ENCODE measurements around the gene CNKSR2.

Gene CNKSR2

GRCh38 chrX:21590012-21590776 lies 216.0 kb downstream of the CNKSR2 start:
- TF ChIP-seq ZFX (IDR thresholded peaks at IDR 0.05; ENCODE audit: borderline replicate concordance) = no peak
- TF ChIP-seq CTCF (IDR thresholded peaks at IDR 0.05) = no peak

DNA sequence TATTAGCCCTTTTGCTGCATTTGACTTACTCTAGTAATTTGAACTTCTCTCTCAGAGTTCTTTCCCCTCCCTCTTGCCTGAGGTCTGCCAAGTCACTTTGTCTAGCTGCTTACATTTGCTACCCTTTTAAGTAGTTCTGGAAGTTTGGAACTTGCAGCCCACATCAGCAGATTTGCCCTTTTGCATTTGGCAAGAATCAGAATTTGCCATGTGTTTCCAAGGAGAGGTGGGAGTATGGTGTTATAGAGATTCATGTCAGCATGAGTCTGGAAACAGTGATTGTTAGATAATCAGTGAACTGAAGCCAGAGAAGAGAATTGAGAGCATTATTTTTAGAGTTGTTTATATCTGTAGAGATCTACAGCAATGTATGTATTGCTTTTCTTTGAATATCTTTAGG lies 231.8 kb downstream of the CNKSR2 start:
- no peak overlapping the region for H3K27ac ChIP-seq
- TF ChIP-seq ZFX (IDR thresholded peaks at IDR 0.05; ENCODE audit: borderline replicate concordance) = no peak
- TF ChIP-seq CTCF (IDR thresholded peaks at IDR 0.05) = no peak

More at GRCh38 chrX:21590012-21590776, 216.0 kb downstream of the CNKSR2 start:
- no peak overlapping the region for H3K27ac ChIP-seq

DNA sequence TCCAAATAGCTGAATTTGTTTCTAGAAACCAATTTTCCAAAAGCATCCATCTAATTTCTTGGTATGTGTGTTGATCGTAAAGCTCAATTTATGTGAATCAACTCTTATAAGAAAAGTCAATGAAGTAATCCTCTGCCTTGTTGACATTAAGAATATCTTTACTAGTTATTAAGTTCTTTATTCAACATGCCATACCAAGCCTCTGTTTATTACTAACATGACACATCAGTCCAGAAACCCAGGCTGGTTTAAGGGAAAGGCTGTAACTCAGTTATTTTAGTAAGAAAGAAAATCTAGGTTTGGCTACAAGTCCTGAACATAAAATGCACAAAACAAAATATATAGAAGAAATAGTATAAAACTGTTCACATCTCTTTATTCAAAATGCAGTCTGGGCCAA lies 235.9 kb downstream of the CNKSR2 start:
- no peak for TF ChIP-seq ZFX (IDR thresholded peaks at IDR 0.05; ENCODE audit: borderline replicate concordance)
- TF ChIP-seq CTCF (IDR thresholded peaks at IDR 0.05) = no peak

DNA sequence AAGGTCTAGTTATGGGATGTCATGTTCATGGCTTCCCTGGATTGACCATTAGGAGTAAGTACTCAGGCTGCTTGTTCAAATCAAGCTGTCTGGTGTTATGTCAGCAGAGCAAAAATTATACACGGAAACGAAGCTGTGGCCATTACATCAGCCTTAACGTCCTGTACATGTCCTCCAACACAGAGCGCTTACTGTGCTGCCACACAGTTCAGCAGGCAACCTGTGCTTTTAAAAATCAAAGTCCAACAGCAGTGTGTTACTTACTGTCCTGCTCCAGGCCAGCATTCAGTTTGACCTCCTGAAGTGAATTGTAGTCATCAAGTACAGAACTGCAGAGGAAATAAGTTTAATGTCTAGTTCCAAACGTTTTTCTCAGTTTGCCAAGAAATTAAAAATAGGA lies 237.9 kb downstream of the CNKSR2 start:
- TF ChIP-seq ZFX (IDR thresholded peaks at IDR 0.05; ENCODE audit: borderline replicate concordance) = no peak
- TF ChIP-seq CTCF (IDR thresholded peaks at IDR 0.05) = no peak
- H3K27ac ChIP-seq = no peak overlapping the region

More for the DNA sequence above, 235.9 kb downstream of the CNKSR2 start:
- H3K27ac ChIP-seq = no peak overlapping the region

GRCh38 chrX:21616386-21616785 lies 242.2 kb downstream of the CNKSR2 start:
- TF ChIP-seq CTCF (IDR thresholded peaks at IDR 0.05) (no peak), ZFX (IDR thresholded peaks at IDR 0.05; ENCODE audit: borderline replicate concordance) (no peak)
- H3K27ac ChIP-seq = no peak overlapping the region

DNA sequence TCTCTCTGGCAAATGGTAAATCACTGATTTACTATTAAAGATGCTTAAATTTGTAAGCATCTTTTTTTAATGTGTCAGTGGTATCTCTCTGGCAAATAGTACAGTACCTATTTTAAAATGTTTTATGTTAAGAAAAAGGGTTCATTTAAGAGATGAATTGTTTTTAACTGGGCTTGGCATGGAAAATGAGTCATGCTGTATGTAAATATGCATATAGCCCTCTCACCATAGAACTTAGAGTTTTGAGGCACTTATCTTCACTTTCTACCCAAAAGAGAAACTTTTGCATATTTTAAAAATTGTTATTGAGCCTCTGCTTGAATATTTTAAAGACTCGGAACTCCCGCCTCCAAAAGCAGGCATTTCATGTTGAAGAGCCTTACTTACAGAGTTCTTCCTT lies 246.0 kb downstream of the CNKSR2 start:
- H3K27ac ChIP-seq = no peak overlapping the region
- TF ChIP-seq ZFX (IDR thresholded peaks at IDR 0.05; ENCODE audit: borderline replicate concordance) (no peak), CTCF (IDR thresholded peaks at IDR 0.05) (no peak)

GRCh38 chrX:21623778-21624501 lies 249.7 kb downstream of the CNKSR2 start:
- TF ChIP-seq CTCF (IDR thresholded peaks at IDR 0.05) (no peak), ZFX (IDR thresholded peaks at IDR 0.05; ENCODE audit: borderline replicate concordance) (no peak)
- H3K27ac ChIP-seq = no peak overlapping the region
